H9 (cell line): Measurements from ENCODE around the gene INO80B. TPM values are rescaled to one million over a fixed set of nuclear protein-coding genes. Genes with fewer than 3 reads are reported as not detected.
A peak's percentile ranks its signal among the peaks of the same experiment; 100 is the strongest.

Experiments
- DNase-seq: peaks from one replicate; pipeline ENCODE4 v3.0.0-alpha.2; 2017
- H2AFZ ChIP-seq: one replicate; pipeline ENCODE4 v1.6.1; 2013; ENCODE audit warnings: mild to moderate bottlenecking, low read length, control low read depth, moderate library complexity
- H2AK5ac ChIP-seq: 2 replicates; pipeline ENCODE4 v1.6.1; 2013; ENCODE audit warnings: low read length, control low read depth, mixed read lengths; ENCODE audit not compliant: insufficient read length
- H2BK120ac ChIP-seq: one replicate; pipeline ENCODE4 v1.6.1; 2013; ENCODE audit warnings: low read depth, mild to moderate bottlenecking, low read length, control low read depth, inconsistent platforms; ENCODE audit not compliant: poor library complexity, severe bottlenecking
- H2BK12ac ChIP-seq: 2 replicates; pipeline ENCODE4 v1.6.1; 2013; ENCODE audit warnings: low read length, control low read depth, mixed read lengths, low read depth; ENCODE audit not compliant: insufficient read length
- H2BK15ac ChIP-seq: 2 replicates; pipeline ENCODE4 v1.6.1; 2013; ENCODE audit warnings: low read depth, low read length, control low read depth
- H2BK20ac ChIP-seq: one replicate; pipeline ENCODE4 v1.6.1; 2013; ENCODE audit warnings: low read depth, mild to moderate bottlenecking, low read length, control low read depth, inconsistent platforms; ENCODE audit not compliant: poor library complexity, severe bottlenecking
- H2BK5ac ChIP-seq: 2 replicates; pipeline ENCODE4 v1.6.1; 2013; ENCODE audit warnings: low read length, control low read depth, mixed read lengths; ENCODE audit not compliant: insufficient read length
- H3K14ac ChIP-seq: 2 replicates; pipeline ENCODE4 v1.6.1; 2013; ENCODE audit warnings: low read length, control low read depth; ENCODE audit not compliant: insufficient read depth
- H3K18ac ChIP-seq: 2 replicates; pipeline ENCODE4 v1.6.1; 2013; ENCODE audit warnings: low read depth, mild to moderate bottlenecking, mixed read lengths, low read length, control low read depth; ENCODE audit not compliant: insufficient read length
- H3K23ac ChIP-seq: 2 replicates; pipeline ENCODE4 v1.6.1; 2013; ENCODE audit warnings: low read length, control low read depth, mixed read lengths, low read depth; ENCODE audit not compliant: insufficient read length
- H3K23me2 ChIP-seq: 2 replicates; pipeline ENCODE4 v1.6.1; 2013; ENCODE audit warnings: low read depth, mild to moderate bottlenecking, mixed read lengths, low read length, control low read depth; ENCODE audit not compliant: insufficient read length, poor library complexity, severe bottlenecking
- H3K27ac ChIP-seq: 2 replicates; pipeline ENCODE4 v1.5.1; 2013; ENCODE audit warnings: low read length, control low read depth, mixed read lengths, low read depth; ENCODE audit not compliant: insufficient read length
- H3K27me3 ChIP-seq: 2 replicates; pipeline ENCODE4 v1.6.1; 2013; ENCODE audit warnings: low read length, control low read depth, inconsistent platforms; ENCODE audit not compliant: insufficient read depth
- H3K4ac ChIP-seq: 2 replicates; pipeline ENCODE4 v1.6.1; 2013; ENCODE audit warnings: low read depth, mild to moderate bottlenecking, control low read depth, inconsistent platforms, low read length, moderate library complexity
- H3K4me1 ChIP-seq: 2 replicates; pipeline ENCODE4 v1.6.1; 2013; ENCODE audit warnings: low read length, control low read depth, inconsistent platforms; ENCODE audit not compliant: insufficient read depth
- H3K4me2 ChIP-seq: 2 replicates; pipeline ENCODE4 v1.6.1; 2013; ENCODE audit warnings: low read length, control low read depth, mixed read lengths; ENCODE audit not compliant: insufficient read length, insufficient read depth
- H3K56ac ChIP-seq: 2 replicates; pipeline ENCODE4 v1.6.1; 2013; ENCODE audit warnings: low read depth, mild to moderate bottlenecking, mixed read lengths, low read length, control low read depth; ENCODE audit not compliant: insufficient read length
- H3K79me1 ChIP-seq: 2 replicates; pipeline ENCODE4 v1.6.1; 2013; ENCODE audit warnings: low read depth, mild to moderate bottlenecking, moderate library complexity, low read length, control low read depth, inconsistent platforms; ENCODE audit not compliant: insufficient read depth, poor library complexity, severe bottlenecking
- H3K79me2 ChIP-seq: 2 replicates; pipeline ENCODE4 v1.6.1; 2013; ENCODE audit warnings: low read length, control low read depth, inconsistent platforms; ENCODE audit not compliant: insufficient read depth
- H3K9ac ChIP-seq: 2 replicates; pipeline ENCODE4 v1.6.1; 2013; ENCODE audit warnings: low read length, control low read depth, mixed read lengths; ENCODE audit not compliant: insufficient read length; ENCODE audit errors: extremely low read depth
- H3K9me3 ChIP-seq: one replicate; pipeline ENCODE4 v1.6.1; 2013; ENCODE audit warnings: low read depth, low read length, inconsistent platforms; ENCODE audit not compliant: control insufficient read depth
- H3T11ph ChIP-seq: one replicate; pipeline ENCODE4 v1.6.1; 2013; ENCODE audit warnings: mild to moderate bottlenecking, low read length, control low read depth, inconsistent platforms
- H4K20me1 ChIP-seq: one replicate; pipeline ENCODE4 v1.6.1; 2013; ENCODE audit not compliant: control insufficient read depth, insufficient read length, insufficient read depth
- H4K5ac ChIP-seq: 2 replicates; pipeline ENCODE4 v1.6.1; 2013; ENCODE audit warnings: low read depth, mild to moderate bottlenecking, mixed read lengths, low read length, control low read depth; ENCODE audit not compliant: insufficient read length
- H4K8ac ChIP-seq: replicated peaks from 2 replicates; pipeline ENCODE4 v1.6.1; 2013; ENCODE audit warnings: low read length, control low read depth, mixed read lengths, low read depth; ENCODE audit not compliant: insufficient read length
- H4K91ac ChIP-seq: 2 replicates; pipeline ENCODE4 v1.6.1; 2013; ENCODE audit warnings: low read depth, mild to moderate bottlenecking, moderate library complexity, mixed read lengths, low read length, control low read depth; ENCODE audit not compliant: insufficient read length
- H3K27ac Mint-ChIP-seq, 3 experiments: 2 replicates in 2 of 3; 3 replicates in 1 of 3; pipeline ENCODE4 v1.8.0; 2020 to 2021; ENCODE audit warnings: mixed read lengths in 3 of 3, mild to moderate bottlenecking in 1 of 3, moderate library complexity in 1 of 3
- H3K27me3 Mint-ChIP-seq: 2 replicates; pipeline ENCODE4 v1.8.0; 2021; ENCODE audit warnings: low read depth, mild to moderate bottlenecking, moderate library complexity, mixed read lengths
- H3K36me3 Mint-ChIP-seq, 3 experiments: 2 replicates in 2 of 3; 3 replicates in 1 of 3; pipeline ENCODE4 v1.8.0; 2020 to 2021; ENCODE audit warnings: low read depth in 3 of 3, mixed read lengths in 3 of 3; ENCODE audit not compliant: insufficient read depth in 1 of 3
- H3K4me1 Mint-ChIP-seq, 2 experiments: 2 replicates each; pipeline ENCODE4 v1.8.0; 2020; ENCODE audit warnings: mixed read lengths in 2 of 2
- H3K4me3 Mint-ChIP-seq, 2 experiments: 2 replicates in 1 of 2; 3 replicates in 1 of 2; pipeline ENCODE4 v1.8.0; 2020 to 2021; ENCODE audit warnings: mild to moderate bottlenecking in 2 of 2, mixed read lengths in 2 of 2, moderate library complexity in 1 of 2
- H3K9me3 Mint-ChIP-seq, 2 experiments: 2 replicates in 1 of 2; 3 replicates in 1 of 2; pipeline ENCODE4 v1.8.0; 2020; ENCODE audit warnings: mild to moderate bottlenecking in 2 of 2, mixed read lengths in 2 of 2, moderate library complexity in 1 of 2
- CTCF ChIP-seq: fragments of 200-600 bp; sonication (generic); conservative IDR thresholded peaks from 3 replicates; pipeline ENCODE4 v1.8.0; 2021; ENCODE audit warnings: antibody characterized with exemption, mild to moderate bottlenecking
- WGBS: extraction: QIAGEN DNeasy Blood & Tissue Kit; methylation state at CpG from one replicate; pipeline ENCODE4 v1.1.7; 2013; ENCODE audit warnings: missing lambda C conversion rate, low lambda C conversion rate, mixed read lengths; ENCODE audit not compliant: insufficient read length; ENCODE audit errors: extremely low coverage; 5-methylcytosine and 5-hydroxymethylcytosine counted together
- total RNA-seq: library from RNA; stranded (reverse); gene quantifications from 2 replicates; pipeline ENCODE4 v1.2.1, GENCODE V29; 2021

Gene INO80B
- total RNA-seq, 1 experiment from 2014 or later: 17.6 TPM

GRCh38 chr2:74436848-74437695 is 17.8 kb upstream of the INO80B start:
- H4K91ac ChIP-seq: no peak overlapping the region
- H2BK12ac ChIP-seq: no peak overlapping the region
- H3K27me3 ChIP-seq: no peaks in the 10 kb centered on the region
- H3K27ac ChIP-seq: no peak overlapping the region
- no peak overlapping the region for H3K56ac ChIP-seq
- H3T11ph ChIP-seq: no peak overlapping the region
- no peaks in the 10 kb centered on the region for H4K20me1 ChIP-seq
- no peak overlapping the region for H2BK20ac ChIP-seq
- Mint-ChIP-seq H3K36me3 (peaks cover 14 to 46% (median 33%) of the 10 kb centered on the region in 3 experiments), H3K9me3 (no peaks in the 10 kb centered on the region), H3K4me1 (peaks cover 31 to 40% of the 10 kb centered on the region in 2 experiments), H3K4me3 (peak overlapping the region; percentile 16 to 28; a peak in 2 of 5 replicates), H3K27me3 (no peaks in the 10 kb centered on the region; the same call in 1 of the 2 replicates), H3K27ac (peak overlapping the region; percentile 55 to 72 (median 68); a peak in 5 of 7 replicates)
- no peak overlapping the region for H2AFZ ChIP-seq
- no peak overlapping the region for H3K18ac ChIP-seq
- no peak overlapping the region for H2BK15ac ChIP-seq
- peaks cover 7% of the 10 kb centered on the region for H3K79me1 ChIP-seq
- H3K9ac ChIP-seq: no peak overlapping the region
- no peak for TF ChIP-seq CTCF
- no CpG with 5 or more reads among the region's 6 CpGs for WGBS
- no peak overlapping the region for H4K8ac ChIP-seq
- H3K14ac ChIP-seq: no peak overlapping the region
- no peak overlapping the region for H4K5ac ChIP-seq
- no peak overlapping the region for H3K23ac ChIP-seq
- H2BK120ac ChIP-seq: no peak overlapping the region
- H3K4me1 ChIP-seq: peaks cover 3% of the 10 kb centered on the region; the same call in 1 of the 2 replicates
- H3K4ac ChIP-seq: no peak overlapping the region
- H3K79me2 ChIP-seq: peaks cover 21% of the 10 kb centered on the region; the same call in 1 of the 2 replicates
- peaks cover 11% of the 10 kb centered on the region for H3K23me2 ChIP-seq
- H3K9me3 ChIP-seq: no peaks in the 10 kb centered on the region
- no peak overlapping the region for H3K4me2 ChIP-seq
- no peak overlapping the region for H2BK5ac ChIP-seq
- no peak overlapping the region for H2AK5ac ChIP-seq
- peak; percentile 55 for DNase-seq
